MV-4-11 (cell line): ENCODE data around the gene SGPL1.
"Not testable (repeated sequence)": the region's sequence is repeated elsewhere in the genome, so short reads cannot be mapped to it uniquely, and the experiment has no call there.

ENCODE experiments used
- DNase-seq: peaks from one replicate; lab custom pipeline; 2025; lab: John Stamatoyannopoulos, UW

Gene SGPL1

GRCh38 chr10:70815504-70816219 is at the start of gene SGPL1:
TSS of gene SGPL1 (plus strand) at chr10:70815948. CDS start at chr10:70816854, 906 bp downstream.
- peak; percentile 55 for DNase-seq

GRCh38 chr10:70768026-70768685 is 47.6 kb upstream of the SGPL1 start:
- not testable (repeated sequence) for DNase-seq

GRCh38 chr10:70769121-70769520 is 46.6 kb upstream of the SGPL1 start:
- DNase-seq = no peak

GRCh38 chr10:70770001-70770400 is 45.7 kb upstream of the SGPL1 start:
- no peak for DNase-seq

- DNase-seq = not testable (repeated sequence)
These were observed 45.2 kb upstream of the SGPL1 start for GRCh38 chr10:70770516-70770915.

GRCh38 chr10:70771311-70772194 is 44.2 kb upstream of the SGPL1 start:
- no peak for DNase-seq

GRCh38 chr10:70772627-70773026 is 43.1 kb upstream of the SGPL1 start:
- no peak for DNase-seq

GRCh38 chr10:70773461-70773860 is 42.3 kb upstream of the SGPL1 start:
- no peak for DNase-seq

GRCh38 chr10:70773965-70774809 is 41.6 kb upstream of the SGPL1 start:
- DNase-seq = no peak

GRCh38 chr10:70774810-70775678 is 40.7 kb upstream of the SGPL1 start:
- no peak for DNase-seq

- DNase-seq = no peak
These were observed 39.9 kb upstream of the SGPL1 start for GRCh38 chr10:70775679-70776454.

GRCh38 chr10:70776455-70777005 is 39.2 kb upstream of the SGPL1 start:
- no peak for DNase-seq

GRCh38 chr10:70777063-70777875 is 38.5 kb upstream of the SGPL1 start:
- DNase-seq = no peak

GRCh38 chr10:70778267-70778924 is 37.4 kb upstream of the SGPL1 start:
- no peak for DNase-seq

GRCh38 chr10:70779088-70779487 is 36.7 kb upstream of the SGPL1 start:
- DNase-seq = no peak

- peak; percentile 21 for DNase-seq
These were observed 36.0 kb upstream of the SGPL1 start for GRCh38 chr10:70779511-70780369.

- DNase-seq = no peak
These were observed 35.4 kb upstream of the SGPL1 start for GRCh38 chr10:70780370-70780760.
